Measurements from ENCODE around the gene C1orf226. TPM values are rescaled to one million over a fixed set of nuclear protein-coding genes. Genes with fewer than 3 reads are reported as not detected.

The C1orf226 gene
- total RNA-seq, 1 experiment from 2014 or later = 7.7 TPM

DNA sequence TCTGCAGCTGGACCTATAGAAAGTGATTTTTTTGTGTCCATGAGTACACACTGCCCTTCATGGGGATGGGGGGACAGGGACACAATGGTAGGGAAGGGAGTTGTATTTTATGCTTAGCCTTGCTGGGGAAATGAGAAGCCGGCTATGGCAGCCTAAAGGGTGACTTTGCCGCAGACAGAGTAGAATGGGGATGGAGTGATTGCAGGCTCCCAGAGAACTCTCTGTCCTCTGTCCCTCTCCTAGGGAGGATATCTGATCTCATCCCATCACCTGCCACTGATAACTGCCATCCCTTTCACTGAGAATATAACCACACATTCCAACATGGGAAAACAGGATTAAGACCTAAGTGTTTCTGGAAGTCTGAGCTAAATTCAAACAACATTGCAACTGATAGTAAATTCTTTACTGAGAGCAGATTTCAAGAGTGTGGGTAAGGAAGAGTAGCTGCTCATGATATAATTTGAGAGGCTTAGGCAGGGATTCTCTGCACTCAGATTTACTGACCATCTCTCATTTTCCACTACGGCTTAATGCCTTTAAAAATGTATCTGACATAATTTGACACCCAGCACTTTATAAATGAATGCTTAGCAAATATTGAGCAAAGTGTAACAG lies 16.5 kb downstream of the C1orf226 start:
- H3K4me1 ChIP-seq (ENCODE audit: control insufficient read depth in 1 of 2, insufficient read depth in 2 of 2, low read length in 2 of 2) = no peaks in the 10 kb centered on the region
- no TSS peak for BruUV-seq (replicated peaks)
- no peaks in the 10 kb centered on the region for H3K9me3 ChIP-seq (ENCODE audit: control insufficient read depth in 1 of 2, insufficient read depth in 1 of 2, low read depth in 1 of 2, low read length in 2 of 2)
- no peak overlapping the region for H3K9ac ChIP-seq (ENCODE audit: low read length)
- no peaks in the 10 kb centered on the region for H4K20me1 ChIP-seq (ENCODE audit: insufficient read depth)
- ChIA-PET POLR2A (no interaction called here), RAD21 (ENCODE audit: low non-redundant PET in 1 of 2, low total read pairs in 2 of 2, uncharacterized antibody in 2 of 2, unreplicated experiment in 2 of 2) (no interaction called here), CTCF (no interaction called here)
- intact Hi-C loops (cut with micrococcal nuclease) = loop anchor here (10.0 kb wide), 1 partner anchor 153 kb away; no protein-coding TSS in a partner anchor
- ATAC-seq (no peak), DNase-seq (ENCODE audit: low read depth, low spot score) (no peak)
- no peaks in the 10 kb centered on the region for H3K27me3 ChIP-seq (ENCODE audit: insufficient read depth, low read length)
- no peaks in the 10 kb centered on the region for H3K79me2 ChIP-seq (ENCODE audit: insufficient read depth, low read length)
- H2AFZ ChIP-seq (ENCODE audit: low read depth, low read length, poor library complexity, severe bottlenecking) = no peak overlapping the region
- H3K36me3 ChIP-seq (ENCODE audit: control insufficient read depth in 1 of 2, insufficient read depth in 2 of 2, low read length in 2 of 2) = no peaks in the 10 kb centered on the region
- H3K9me2 ChIP-seq (ENCODE audit: insufficient read depth) = no peaks in the 10 kb centered on the region
- H3K4me3 ChIP-seq (replicated peaks in 1 of 2; ENCODE audit: low read depth in 1 of 2, low read length in 2 of 2) = no peak overlapping the region
- TF ChIP-seq POLR2A (IDR thresholded peaks at IDR 0.05; ENCODE audit: borderline replicate concordance, extremely low read depth, insufficient read depth, insufficient read length) = no peak
- no peak for TF ChIP-seq ZBTB33 (IDR thresholded peaks at IDR 0.05; ENCODE audit: extremely low read depth, insufficient replicate concordance, low read length)
- no peak overlapping the region for H3K4me2 ChIP-seq (ENCODE audit: low read length)
- H3K27ac ChIP-seq (ENCODE audit: low read depth, low read length) = no peak overlapping the region

GRCh38 chr1:162398999-162399580 lies 17.6 kb downstream of the C1orf226 start:
- no peaks in the 10 kb centered on the region for H3K27me3 ChIP-seq (ENCODE audit: insufficient read depth, low read length)
- BruUV-seq (replicated peaks) = no TSS peak
- H2AFZ ChIP-seq (ENCODE audit: low read depth, low read length, poor library complexity, severe bottlenecking) = no peak overlapping the region
- H3K9me3 ChIP-seq (ENCODE audit: control insufficient read depth in 1 of 2, insufficient read depth in 1 of 2, low read depth in 1 of 2, low read length in 2 of 2) = no peaks in the 10 kb centered on the region
- ATAC-seq (no peak), DNase-seq (ENCODE audit: low read depth, low spot score) (no peak)
- H3K27ac ChIP-seq (ENCODE audit: low read depth, low read length) = no peak overlapping the region
- H3K9me2 ChIP-seq (ENCODE audit: insufficient read depth) = no peaks in the 10 kb centered on the region
- ChIA-PET POLR2A (no interaction called here), RAD21 (ENCODE audit: low non-redundant PET in 1 of 2, low total read pairs in 2 of 2, uncharacterized antibody in 2 of 2, unreplicated experiment in 2 of 2) (no interaction called here), CTCF (no interaction called here)
- H3K9ac ChIP-seq (ENCODE audit: low read length) = no peak overlapping the region
- no peak for TF ChIP-seq ZFX (IDR thresholded peaks at IDR 0.05)
- TF ChIP-seq POLR2A (IDR thresholded peaks at IDR 0.05; ENCODE audit: borderline replicate concordance, extremely low read depth, insufficient read depth, insufficient read length) = no peak
- TF ChIP-seq EZH2 (IDR thresholded peaks at IDR 0.05) = no peak
- TF ChIP-seq YY1 (IDR thresholded peaks at IDR 0.05; ENCODE audit: extremely low read depth, insufficient replicate concordance, low read depth, low read length) = no peak
- TF ChIP-seq TCF7L2 (IDR thresholded peaks at IDR 0.05; ENCODE audit: borderline replicate concordance, extremely low read depth, insufficient read depth, insufficient read length) = no peak
- no peak for TF ChIP-seq ATF3 (IDR thresholded peaks at IDR 0.05)
- TF ChIP-seq SRF (IDR thresholded peaks at IDR 0.05; ENCODE audit: low read depth) = no peak
- TF ChIP-seq CTCF (IDR thresholded peaks at IDR 0.05 in 2 of 3, conservative IDR thresholded peaks at IDR 0.05 in 1 of 3; ENCODE audit: borderline replicate concordance in 1 of 3, insufficient read depth in 1 of 3, low read depth in 2 of 3, low read length in 2 of 3) = no peak
- TF ChIP-seq SP1 (IDR thresholded peaks at IDR 0.05; ENCODE audit: low read depth) = no peak
- TF ChIP-seq RAD21 (IDR thresholded peaks at IDR 0.05; ENCODE audit: low read depth) = no peak
- TF ChIP-seq CEBPB (IDR thresholded peaks at IDR 0.05; ENCODE audit: low read depth) = no peak
- TF ChIP-seq, protein P1, sequence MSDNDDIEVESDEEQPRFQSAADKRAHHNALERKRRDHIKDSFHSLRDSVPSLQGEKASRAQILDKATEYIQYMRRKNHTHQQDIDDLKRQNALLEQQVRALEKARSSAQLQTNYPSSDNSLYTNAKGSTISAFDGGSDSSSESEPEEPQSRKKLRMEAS (IDR thresholded peaks at IDR 0.05) = no peak
- intact Hi-C loops (cut with micrococcal nuclease) = loop anchor here (10.0 kb wide), 1 partner anchor 154 kb away; no protein-coding TSS in a partner anchor
- no peak overlapping the region for H3K4me3 ChIP-seq (replicated peaks in 1 of 2; ENCODE audit: low read depth in 1 of 2, low read length in 2 of 2)
- H4K20me1 ChIP-seq (ENCODE audit: insufficient read depth) = no peaks in the 10 kb centered on the region
- no peak overlapping the region for H3K4me2 ChIP-seq (ENCODE audit: low read length)
- H3K79me2 ChIP-seq (ENCODE audit: insufficient read depth, low read length) = no peaks in the 10 kb centered on the region
- no peaks in the 10 kb centered on the region for H3K36me3 ChIP-seq (ENCODE audit: control insufficient read depth in 1 of 2, insufficient read depth in 2 of 2, low read length in 2 of 2)
- no peaks in the 10 kb centered on the region for H3K4me1 ChIP-seq (ENCODE audit: control insufficient read depth in 1 of 2, insufficient read depth in 2 of 2, low read length in 2 of 2)

All from HCT116 (cell line).